ENCODE data around the gene NTN3. TPM values are rescaled to one million over a fixed set of nuclear protein-coding genes. Genes with fewer than 3 reads are reported as not detected.

Gene NTN3
- polyA plus RNA-seq, 1 experiment = 0.38 TPM

GRCh38 chr16:2469399-2470233 is 1.5 kb upstream of the NTN3 start:
- H3K27me3 ChIP-seq (ENCODE audit: control insufficient read depth, insufficient read depth, low read length) = no peaks in the 10 kb centered on the region
- H3K27ac ChIP-seq (ENCODE audit: low read depth, low read length) = no peak overlapping the region
- TF ChIP-seq CTCF (IDR thresholded peaks at IDR 0.05; ENCODE audit: low read depth, low read length) = no peak
- no peaks in the 10 kb centered on the region; the same call in 1 of the 2 replicates for H3K9me3 ChIP-seq (ENCODE audit: control insufficient read depth, insufficient read depth, low read length)
- POLR2A ChIA-PET = interaction anchor here (1.1 to 1.2 kb wide), 3 partner anchors 10 to 218 kb away, joined by 3 to 5 read pairs (median 3); partner anchors contain the start of genes ECI1 and TEDC2
- CTCF ChIA-PET = interaction anchor here (1.3 kb wide), 1 partner anchor 32 kb away, joined by 5 read pairs; no protein-coding TSS in a partner anchor
- DNase-seq (ENCODE audit: low read depth, low spot score) = no peak
- H3K4me3 ChIP-seq (ENCODE audit: low read depth, low read length) = no peak overlapping the region

- ChIA-PET CTCF (interaction anchor here (1.3 kb wide), 1 partner anchor 31 kb away, joined by 5 read pairs; no protein-coding TSS in a partner anchor), POLR2A (interaction anchor here (1.1 to 1.2 kb wide), 2 partner anchors 13 to 219 kb away, joined by 3 read pairs; partner anchors contain the start of gene ECI1)
- no peak for DNase-seq (ENCODE audit: low read depth, low spot score)
- Histone ChIP-seq H3K9me3 (ENCODE audit: control insufficient read depth, insufficient read depth, low read length) (no peaks in the 10 kb centered on the region; the same call in 1 of the 2 replicates), H3K4me3 (ENCODE audit: low read depth, low read length) (no peak overlapping the region), H3K27ac (ENCODE audit: low read depth, low read length) (no peak overlapping the region), H3K27me3 (ENCODE audit: control insufficient read depth, insufficient read depth, low read length) (no peaks in the 10 kb centered on the region)
- no peak for TF ChIP-seq CTCF (IDR thresholded peaks at IDR 0.05; ENCODE audit: low read depth, low read length)
Observed at GRCh38 chr16:2470234-2470601, 879 bp upstream of the NTN3 start.

- Histone ChIP-seq H3K9me3 (ENCODE audit: control insufficient read depth, insufficient read depth, low read length) (no peaks in the 10 kb centered on the region; the same call in 1 of the 2 replicates), H3K27ac (ENCODE audit: low read depth, low read length) (no peak overlapping the region), H3K4me3 (ENCODE audit: low read depth, low read length) (no peak overlapping the region; the same call in 1 of the 2 replicates), H3K27me3 (ENCODE audit: control insufficient read depth, insufficient read depth, low read length) (no peaks in the 10 kb centered on the region)
- DNase-seq (ENCODE audit: low read depth, low spot score) = no peak
- ChIA-PET CTCF (interaction anchor here (0.7 to 1.3 kb wide), 2 partner anchors 30 to 31 kb away, joined by 3 to 5 read pairs; no protein-coding TSS in a partner anchor), POLR2A (interaction anchor here (1.1 to 1.2 kb wide), 2 partner anchors 13 to 219 kb away, joined by 3 read pairs; partner anchors contain the start of gene ECI1)
- no peak for TF ChIP-seq CTCF (IDR thresholded peaks at IDR 0.05; ENCODE audit: low read depth, low read length)
Observed at GRCh38 chr16:2470603-2471015, 488 bp upstream of the NTN3 start.

- no peaks in the 10 kb centered on the region for H3K27me3 ChIP-seq (ENCODE audit: control insufficient read depth, insufficient read depth, low read length)
- no peak for DNase-seq (ENCODE audit: low read depth, low spot score)
- no peak for TF ChIP-seq CTCF (IDR thresholded peaks at IDR 0.05; ENCODE audit: low read depth, low read length)
- no peak overlapping the region for H3K27ac ChIP-seq (ENCODE audit: low read depth, low read length)
- H3K4me3 ChIP-seq (ENCODE audit: low read depth, low read length) = peak overlapping the region; percentile 37; the same call in 1 of the 2 replicates
- ChIA-PET POLR2A (interaction anchor here (0.5 to 0.7 kb wide), 2 partner anchors 169 to 182 kb away, joined by 3 to 4 read pairs; no protein-coding TSS in a partner anchor), CTCF (no interaction called here)
- no peaks in the 10 kb centered on the region; the same call in 1 of the 2 replicates for H3K9me3 ChIP-seq (ENCODE audit: control insufficient read depth, insufficient read depth, low read length)
Observed at GRCh38 chr16:2471653-2472487, 773 bp downstream of the NTN3 start.
